ENCODE data around the gene PRR36. TPM values are rescaled to one million over a fixed set of nuclear protein-coding genes. Genes with fewer than 3 reads are reported as not detected.
A peak's percentile ranks its signal among the peaks of the same experiment; 100 is the strongest.

The PRR36 gene
- total and polyA plus RNA-seq, 4 experiments from 2014 or later: 0.06 to 0.36 (median 0.29) TPM; not detected in 1

GRCh38 chr19:7871437-7872305 is 2.5 kb downstream of the PRR36 start:
- no peaks in the 10 kb centered on the region for H3K36me3 Mint-ChIP-seq
- Histone ChIP-seq H3K4me3 (ENCODE audit: low read length in 2 of 2) (no peak overlapping the region), H3K4me1 (ENCODE audit: insufficient read depth, low read length) (peaks cover 39% of the 10 kb centered on the region), H3K27me3 (ENCODE audit: insufficient read depth, low read length) (peaks cover 4% of the 10 kb centered on the region), H3K36me3 (ENCODE audit: insufficient read depth, low read length) (no peaks in the 10 kb centered on the region), H3K27ac (ENCODE audit: low read depth, low read length) (no peak overlapping the region), H3K9me3 (ENCODE audit: control insufficient read depth in 1 of 2, low read length in 2 of 2) (no peaks in the 10 kb centered on the region)
- peaks cover 5 to 17% of the 10 kb centered on the region in 2 donors for H3K27me3 Mint-ChIP-seq
- peak; percentile 73 to 95 (median 82) for DNase-seq
- H3K4me3 Mint-ChIP-seq: peak overlapping the region; percentile 46 to 81 (median 58)
- intact Hi-C loops (cut with micrococcal nuclease): loop anchor here (1.0 kb wide), 1 partner anchor 9 kb away; no protein-coding TSS in a partner anchor
- peak overlapping the region in 6 of 7 donors; percentile 57 to 89 (median 80) for H3K27ac Mint-ChIP-seq
- peaks cover 14 to 47% (median 26%) of the 10 kb centered on the region in 4 donors for H3K4me1 Mint-ChIP-seq
- ChIA-PET POLR2A (ENCODE audit: partially characterized antibody) (interaction anchor here (0.7 to 1.7 kb wide), 2 partner anchors 10 to 48 kb away, joined by 3 to 4 read pairs; partner anchors contain the start of gene SNAPC2), CTCF (ENCODE audit: partially characterized antibody) (interaction anchor here (1.0 kb wide), 2 partner anchors 10 to 19 kb away, joined by 3 read pairs; no protein-coding TSS in a partner anchor)
- H3K9me3 Mint-ChIP-seq: no peaks in the 10 kb centered on the region

DNA sequence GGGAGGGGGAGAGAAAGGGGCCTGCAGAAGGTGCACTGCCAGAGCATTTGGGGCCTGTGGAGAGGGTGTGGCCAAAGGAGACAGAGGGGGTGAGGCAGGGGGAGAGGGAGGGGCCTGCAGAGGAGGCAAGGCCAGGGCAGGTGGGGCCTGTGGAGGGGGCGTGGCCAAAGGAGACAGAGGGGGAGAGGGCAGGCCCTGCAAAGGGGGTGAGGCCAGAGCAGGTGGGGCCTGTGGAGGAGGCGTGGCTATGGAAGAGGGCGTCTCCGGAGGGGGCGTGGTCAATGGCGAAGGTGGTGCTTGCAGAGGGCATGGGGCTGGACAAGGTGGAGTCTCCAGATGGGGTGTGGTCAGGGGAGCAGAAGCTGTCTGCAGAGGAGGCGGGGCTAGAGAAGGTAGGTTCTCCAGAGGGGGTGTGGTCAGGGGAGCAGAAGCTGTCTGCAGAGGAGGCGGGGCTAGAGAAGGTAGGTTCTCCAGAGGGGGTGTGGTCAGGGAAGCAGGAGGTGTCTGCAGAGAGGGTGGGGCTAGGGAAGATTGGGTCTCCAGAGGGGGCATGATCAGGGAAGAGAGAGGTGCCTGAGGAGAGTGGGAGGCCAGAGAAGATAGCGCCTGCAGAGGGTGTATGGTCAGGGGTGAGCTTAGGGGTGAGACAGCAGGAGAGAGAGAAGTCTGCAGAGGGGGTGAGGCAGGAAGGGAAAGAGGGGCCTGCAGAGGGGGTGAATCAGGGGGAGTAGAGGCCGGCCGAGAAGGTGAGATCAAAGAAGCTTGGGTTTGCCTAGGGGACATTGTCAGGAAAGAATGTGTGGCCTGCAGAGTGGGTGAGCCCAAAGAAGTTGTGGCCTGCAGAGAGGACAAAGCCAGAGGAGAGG is 3.4 kb downstream of the PRR36 start:
- Histone ChIP-seq H3K9me3 (ENCODE audit: control insufficient read depth in 1 of 2, low read length in 2 of 2) (no peaks in the 10 kb centered on the region), H3K27me3 (ENCODE audit: insufficient read depth, low read length) (peaks cover 4% of the 10 kb centered on the region), H3K4me1 (ENCODE audit: insufficient read depth, low read length) (peaks cover 39% of the 10 kb centered on the region), H3K27ac (ENCODE audit: low read depth, low read length) (no peak overlapping the region), H3K36me3 (ENCODE audit: insufficient read depth, low read length) (no peaks in the 10 kb centered on the region), H3K4me3 (ENCODE audit: low read length in 2 of 2) (no peak overlapping the region)
- H3K36me3 Mint-ChIP-seq: no peaks in the 10 kb centered on the region
- CTCF ChIA-PET (ENCODE audit: partially characterized antibody): interaction anchor here (0.5 to 1.0 kb wide), 3 partner anchors 9 to 448 kb away, joined by 3 read pairs; no protein-coding TSS in a partner anchor
- intact Hi-C loops (cut with micrococcal nuclease): no loop called here
- H3K27ac Mint-ChIP-seq: peak overlapping the region in 5 of 7 donors; percentile 35 to 91 (median 85)
- no peaks in the 10 kb centered on the region for H3K9me3 Mint-ChIP-seq
- POLR2A ChIA-PET (ENCODE audit: partially characterized antibody): interaction anchor here (0.7 to 1.7 kb wide), 2 partner anchors 9 to 36 kb away, joined by 4 to 5 read pairs; no protein-coding TSS in a partner anchor
- DNase-seq: peak in 4 of 5 donors; percentile 30 to 81 (median 58)
- H3K4me3 Mint-ChIP-seq: peak overlapping the region; percentile 48 to 81 (median 73)
- H3K4me1 Mint-ChIP-seq: peaks cover 14 to 47% (median 25%) of the 10 kb centered on the region in 4 donors
- H3K27me3 Mint-ChIP-seq: peaks cover 5 to 17% of the 10 kb centered on the region in 2 donors

DNA sequence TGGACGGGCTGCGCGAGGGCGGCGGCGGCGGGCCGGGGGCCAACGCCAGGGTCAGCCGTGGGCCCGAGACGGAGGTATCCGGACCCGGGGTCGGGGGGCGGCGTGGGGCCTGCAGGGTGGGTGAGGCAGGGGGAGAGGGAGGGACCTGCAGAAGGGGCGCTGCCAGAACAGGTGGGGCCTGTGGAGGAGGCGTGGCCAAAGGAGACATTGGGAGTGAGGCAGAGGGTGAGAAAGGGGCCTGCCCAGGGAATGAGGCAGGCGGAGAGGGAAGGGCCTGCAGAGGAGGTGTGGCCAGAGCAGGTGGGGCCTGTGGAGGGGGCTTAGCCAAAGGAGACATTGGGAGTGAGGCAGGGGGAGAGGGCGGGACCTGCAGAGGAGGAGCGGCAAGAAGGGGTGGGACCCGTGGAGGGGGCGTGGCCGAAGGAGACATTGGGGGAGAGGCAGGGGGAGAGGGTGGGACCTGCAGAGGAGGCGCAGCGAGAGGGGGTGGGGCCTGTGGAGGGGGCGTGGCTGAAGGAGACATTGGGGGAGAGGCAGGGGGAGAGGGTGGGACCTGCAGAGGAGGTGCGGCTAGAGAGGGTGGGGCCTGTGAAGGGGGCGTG is 4.2 kb downstream of the PRR36 start:
- Mint-ChIP-seq H3K4me1 (peaks cover 19 to 50% (median 30%) of the 10 kb centered on the region in 4 donors), H3K36me3 (no peaks in the 10 kb centered on the region), H3K4me3 (peak overlapping the region; percentile 70 to 80 (median 76)), H3K9me3 (no peaks in the 10 kb centered on the region), H3K27me3 (peaks cover 5 to 17% of the 10 kb centered on the region in 2 donors), H3K27ac (peak overlapping the region in 5 of 7 donors; percentile 35 to 92 (median 48))
- no peaks in the 10 kb centered on the region for H3K36me3 ChIP-seq (ENCODE audit: insufficient read depth, low read length)
- peak overlapping the region in 1 of 2 donors; percentile 44 for H3K4me3 ChIP-seq (ENCODE audit: low read length in 2 of 2)
- intact Hi-C loops (cut with micrococcal nuclease): loop anchor here (1.0 kb wide), 3 partner anchors 33 to 50 kb away; partner anchors contain the start of genes MAP2K7 and SNAPC2
- ChIA-PET POLR2A (ENCODE audit: partially characterized antibody) (interaction anchor here (0.8 to 2.2 kb wide), 16 partner anchors 10 to 801 kb away, joined by 3 to 29 read pairs (median 4); partner anchors contain the start of genes MAP2K7, SNAPC2, TIMM44 and TRAPPC5), CTCF (ENCODE audit: partially characterized antibody) (interaction anchor here (0.6 to 2.2 kb wide), 22 partner anchors 7 to 421 kb away, joined by 3 to 33 read pairs (median 6); partner anchors contain the start of genes MAP2K7, PET100, SNAPC2 and TIMM44)
- peaks cover 45% of the 10 kb centered on the region for H3K4me1 ChIP-seq (ENCODE audit: insufficient read depth, low read length)
- H3K27ac ChIP-seq (ENCODE audit: low read depth, low read length): no peak overlapping the region
- no peaks in the 10 kb centered on the region for H3K9me3 ChIP-seq (ENCODE audit: control insufficient read depth in 1 of 2, low read length in 2 of 2)
- DNase-seq: peak in 4 of 5 donors; percentile 51 to 84 (median 72)
- H3K27me3 ChIP-seq (ENCODE audit: insufficient read depth, low read length): peaks cover 4% of the 10 kb centered on the region

DNA sequence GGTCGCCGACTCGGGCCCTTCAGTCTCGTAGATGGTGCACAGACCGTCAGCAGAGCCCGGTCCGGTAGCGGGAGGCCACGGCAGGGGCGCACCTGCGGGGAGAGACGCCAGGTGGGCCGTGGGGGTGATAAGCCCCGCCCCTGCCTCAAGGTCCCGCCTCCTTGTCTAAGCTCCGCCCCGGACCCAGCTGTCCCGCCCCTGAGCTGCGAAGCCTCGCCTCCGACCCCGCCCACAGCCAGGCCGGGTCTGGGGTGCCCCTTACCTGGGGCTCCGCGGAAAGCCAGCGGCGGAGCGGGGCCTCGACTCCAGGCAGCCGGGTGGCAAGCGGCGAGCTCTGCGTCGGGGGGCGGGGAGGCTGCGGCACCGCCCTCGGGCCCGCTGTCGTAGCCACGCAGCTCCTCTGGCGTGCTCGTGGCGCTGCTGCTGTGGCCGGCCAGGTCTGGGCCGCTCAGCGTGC is 4.7 kb downstream of the PRR36 start:
- peaks cover 21 to 48% (median 34%) of the 10 kb centered on the region in 4 donors for H3K4me1 Mint-ChIP-seq
- no peaks in the 10 kb centered on the region for H3K36me3 ChIP-seq (ENCODE audit: insufficient read depth, low read length)
- ChIA-PET POLR2A (ENCODE audit: partially characterized antibody) (interaction anchor here (0.8 to 2.2 kb wide), 16 partner anchors 9 to 800 kb away, joined by 3 to 29 read pairs (median 4); partner anchors contain the start of genes MAP2K7, SNAPC2, TIMM44 and TRAPPC5), CTCF (ENCODE audit: partially characterized antibody) (interaction anchor here (0.6 to 2.2 kb wide), 22 partner anchors 8 to 420 kb away, joined by 3 to 33 read pairs (median 6); partner anchors contain the start of genes MAP2K7, PET100, SNAPC2 and TIMM44)
- peaks cover 5 to 17% of the 10 kb centered on the region in 2 donors for H3K27me3 Mint-ChIP-seq
- H3K27me3 ChIP-seq (ENCODE audit: insufficient read depth, low read length): no peaks in the 10 kb centered on the region
- no peaks in the 10 kb centered on the region for H3K9me3 ChIP-seq (ENCODE audit: control insufficient read depth in 1 of 2, low read length in 2 of 2)
- H3K4me1 ChIP-seq (ENCODE audit: insufficient read depth, low read length): peaks cover 45% of the 10 kb centered on the region
- no peaks in the 10 kb centered on the region for H3K9me3 Mint-ChIP-seq
- H3K36me3 Mint-ChIP-seq: no peaks in the 10 kb centered on the region
- intact Hi-C loops (cut with micrococcal nuclease): loop anchor here (1.0 kb wide), 3 partner anchors 34 to 51 kb away; partner anchors contain the start of genes MAP2K7 and SNAPC2
- H3K27ac ChIP-seq (ENCODE audit: low read depth, low read length): peak overlapping the region; percentile 61
- H3K27ac Mint-ChIP-seq: peak overlapping the region in 6 of 7 donors; percentile 35 to 91 (median 64)
- peak overlapping the region; percentile 62 to 87 (median 66) for H3K4me3 Mint-ChIP-seq
- peak; percentile 82 to 96 (median 89) for DNase-seq
- peak overlapping the region in 1 of 2 donors; percentile 44 for H3K4me3 ChIP-seq (ENCODE audit: low read length in 2 of 2)

DNA sequence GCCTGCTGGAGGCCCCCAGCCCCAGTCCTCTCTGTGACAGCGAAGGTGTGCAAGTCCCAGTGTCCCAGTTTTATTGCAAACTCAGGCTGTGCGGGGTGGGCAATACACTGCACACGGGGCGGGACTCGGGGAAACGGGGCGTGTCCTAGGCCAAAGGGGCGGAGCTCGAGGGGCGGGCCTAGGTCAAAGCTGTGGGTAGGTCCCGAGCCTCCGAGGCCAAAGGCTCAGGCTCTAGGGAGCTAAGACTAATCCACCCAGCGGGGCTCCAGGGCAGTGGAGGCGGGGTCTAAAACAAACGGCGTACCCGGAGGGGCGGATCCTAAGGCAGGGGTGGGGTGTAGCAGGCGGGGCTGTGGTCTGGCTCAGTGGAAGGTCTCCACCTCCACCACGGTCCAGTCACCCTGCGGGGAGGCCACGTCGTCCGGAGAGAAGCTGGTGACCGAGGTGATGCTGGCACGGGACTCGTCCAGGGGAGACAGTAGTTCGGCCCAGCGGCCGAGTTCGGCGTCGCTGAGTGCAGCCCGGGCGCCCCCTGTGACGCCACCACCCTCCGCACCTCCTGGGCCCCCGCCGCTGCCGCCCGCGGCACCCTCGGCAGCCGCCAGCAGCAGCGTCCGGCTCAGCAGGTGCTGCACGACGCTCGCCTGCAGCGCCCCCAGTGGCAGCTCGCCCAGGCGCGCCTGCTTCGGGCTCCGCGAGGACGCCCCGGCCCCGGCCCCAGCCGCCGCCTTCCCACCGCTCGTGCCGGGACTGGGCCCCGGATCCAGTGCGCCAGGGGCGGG is 5.3 kb downstream of the PRR36 start:
- Mint-ChIP-seq H3K27me3 (peaks cover 5 to 17% of the 10 kb centered on the region in 2 donors), H3K36me3 (no peaks in the 10 kb centered on the region), H3K9me3 (no peaks in the 10 kb centered on the region), H3K27ac (peak overlapping the region; percentile 83 to 96 (median 91)), H3K4me1 (peaks cover 21 to 48% (median 36%) of the 10 kb centered on the region in 4 donors), H3K4me3 (peak overlapping the region; percentile 73 to 88 (median 80))
- peak overlapping the region; percentile 61 for H3K27ac ChIP-seq (ENCODE audit: low read depth, low read length)
- H3K27me3 ChIP-seq (ENCODE audit: insufficient read depth, low read length): no peaks in the 10 kb centered on the region
- H3K36me3 ChIP-seq (ENCODE audit: insufficient read depth, low read length): no peaks in the 10 kb centered on the region
- peaks cover 43% of the 10 kb centered on the region for H3K4me1 ChIP-seq (ENCODE audit: insufficient read depth, low read length)
- ChIA-PET CTCF (ENCODE audit: partially characterized antibody) (interaction anchor here (0.8 to 2.2 kb wide), 21 partner anchors 9 to 419 kb away, joined by 3 to 33 read pairs (median 6); partner anchors contain the start of genes MAP2K7, PET100, SNAPC2 and TIMM44), POLR2A (ENCODE audit: partially characterized antibody) (interaction anchor here (0.6 to 2.2 kb wide), 18 partner anchors 8 to 800 kb away, joined by 3 to 29 read pairs (median 4); partner anchors contain the start of genes ARHGEF18, MAP2K7, SNAPC2 and TIMM44)
- DNase-seq: peak; percentile 85 to 95 (median 92)
- intact Hi-C loops (cut with micrococcal nuclease): loop anchor here (1.0 kb wide), 3 partner anchors 34 to 51 kb away; partner anchors contain the start of genes MAP2K7 and SNAPC2
- peak overlapping the region; percentile 28 to 75 for H3K4me3 ChIP-seq (ENCODE audit: low read length in 2 of 2)
- H3K9me3 ChIP-seq (ENCODE audit: control insufficient read depth in 1 of 2, low read length in 2 of 2): no peaks in the 10 kb centered on the region
